Activated CD4-positive, alpha-beta T cell treated with anti-CD3 and anti-CD28 coated beads for 36 hours (primary cell): ENCODE results near the gene DPH5. TPM values are rescaled to one million over a fixed set of nuclear protein-coding genes. Genes with fewer than 3 reads are reported as not detected.
"Not testable (repeated sequence)": the region's sequence is repeated elsewhere in the genome, so short reads cannot be mapped to it uniquely, and the experiment has no call there.

Experiments
- ATAC-seq: fragments of 200-7000 bp; cut with Tn5 transposase; one replicate; pipeline ENCODE4 v1.10.0; 2021; ENCODE audit warnings: mild to moderate bottlenecking, moderate library complexity
- CTCF ChIA-PET: fragments of 350-600 bp; sonication (Branson Sonifier 250); formaldehyde crosslinking; loops from one replicate; lab custom pipeline; 2021; ENCODE audit warnings: antibody characterized with exemption; lab: Charles Lee
- POLR2A ChIA-PET: fragments of 350-600 bp; sonication (Branson Sonifier 250); formaldehyde crosslinking; loops from one replicate; lab custom pipeline; 2021; ENCODE audit warnings: antibody characterized with exemption, inconsistent platforms; lab: Charles Lee
- DNase-seq: peaks from one replicate; pipeline ENCODE4 v3.0.0-alpha.2; 2020
- H3K27ac Mint-ChIP-seq: one replicate; pipeline ENCODE4 v1.8.0; 2021; ENCODE audit warnings: mixed read lengths
- H3K27me3 Mint-ChIP-seq: one replicate; pipeline ENCODE4 v1.8.0; 2021; ENCODE audit warnings: mixed read lengths
- H3K36me3 Mint-ChIP-seq: one replicate; pipeline ENCODE4 v1.8.0; 2021; ENCODE audit warnings: low read depth, mixed read lengths
- H3K4me1 Mint-ChIP-seq: one replicate; pipeline ENCODE4 v1.8.0; 2021; ENCODE audit warnings: mixed read lengths
- H3K4me3 Mint-ChIP-seq: one replicate; pipeline ENCODE4 v1.8.0; 2021; ENCODE audit warnings: mild to moderate bottlenecking, moderate library complexity, mixed read lengths
- H3K9me3 Mint-ChIP-seq: one replicate; pipeline ENCODE4 v1.8.0; 2021; ENCODE audit warnings: low read depth, mixed read lengths
- intact Hi-C, 2 experiments: fragments of 100-400 bp; cut with DNase I in 1 of 2; cut with micrococcal nuclease in 1 of 2; formaldehyde crosslinking; loops; one replicate each; pipeline versions ENCODE4 v1.14.2 to v1.15.1; 2022 to 2024; cut with DNase I, micrococcal nuclease
- total RNA-seq, 2 experiments: library from RNA; stranded (reverse); gene quantifications; one replicate each; pipeline ENCODE4 v1.2.3, GENCODE V29; 2021

The DPH5 gene
- total RNA-seq, 2 experiments from 2014 or later, result 48.4 to 59.6 TPM

GRCh38 chr1:100955322-100955721 is 70.3 kb downstream of the DPH5 start:
- Mint-ChIP-seq H3K27me3 (no peaks in the 10 kb centered on the region), H3K4me3 (no peak overlapping the region), H3K36me3 (peaks cover 58% of the 10 kb centered on the region), H3K4me1 (peaks cover 59% of the 10 kb centered on the region), H3K27ac (peak overlapping the region; percentile 69), H3K9me3 (peaks cover 33% of the 10 kb centered on the region)
- peak; percentile 57 for ATAC-seq
- POLR2A ChIA-PET, result interaction anchor here (0.6 kb wide), 1 partner anchor 14 kb away, joined by 4 read pairs; no protein-coding TSS in a partner anchor
- DNase-seq, result no peak
- CTCF ChIA-PET, result interaction anchor here (0.6 to 1.7 kb wide), 8 partner anchors 9 to 350 kb away, joined by 3 to 8 read pairs (median 4); no protein-coding TSS in a partner anchor
- intact Hi-C loops, result loop anchor here (2.0 to 5.0 kb wide), 2 partner anchors 15 to 47 kb away; no protein-coding TSS in a partner anchor

- Mint-ChIP-seq H3K4me3 (no peak overlapping the region), H3K9me3 (peaks cover 33% of the 10 kb centered on the region), H3K36me3 (peaks cover 66% of the 10 kb centered on the region), H3K27ac (peak overlapping the region; percentile 87), H3K27me3 (no peaks in the 10 kb centered on the region), H3K4me1 (peaks cover 60% of the 10 kb centered on the region)
- intact Hi-C loops, result loop anchor here (1.0 to 5.0 kb wide), 3 partner anchors 13 to 158 kb away; no protein-coding TSS in a partner anchor
- ATAC-seq (no peak), DNase-seq (no peak)
- POLR2A ChIA-PET, result interaction anchor here (0.5 kb wide), 1 partner anchor 343 kb away, joined by 3 read pairs; no protein-coding TSS in a partner anchor
- CTCF ChIA-PET, result interaction anchor here (0.6 to 1.7 kb wide), 8 partner anchors 12 to 414 kb away, joined by 3 to 8 read pairs (median 3); no protein-coding TSS in a partner anchor
Measured at GRCh38 chr1:100953960-100954730, 71.4 kb downstream of the DPH5 start.

GRCh38 chr1:100952970-100953369 is 72.6 kb downstream of the DPH5 start:
- peaks cover 43% of the 10 kb centered on the region for H3K9me3 Mint-ChIP-seq
- H3K27me3 Mint-ChIP-seq, H3K4me3 Mint-ChIP-seq: not testable (repeated sequence)
- POLR2A ChIA-PET, result interaction anchor here (0.8 kb wide), 1 partner anchor 56 kb away, joined by 4 read pairs; no protein-coding TSS in a partner anchor
- DNase-seq (peak; percentile 41), ATAC-seq (peak; percentile 81)
- intact Hi-C loops, result loop anchor here in 1 of 2 experiments (1.0 to 5.0 kb wide), 2 partner anchors 12 to 159 kb away; no protein-coding TSS in a partner anchor
- H3K36me3 Mint-ChIP-seq, result peaks cover 72% of the 10 kb centered on the region
- CTCF ChIA-PET, result interaction anchor here (0.7 to 1.4 kb wide), 5 partner anchors 12 to 415 kb away, joined by 3 to 8 read pairs (median 3); no protein-coding TSS in a partner anchor
- H3K27ac Mint-ChIP-seq, result peak overlapping the region; percentile 87
- peaks cover 67% of the 10 kb centered on the region for H3K4me1 Mint-ChIP-seq

- intact Hi-C loops, result loop anchor here in 1 of 2 experiments (5.0 kb wide), 1 partner anchor 160 kb away; no protein-coding TSS in a partner anchor
- Mint-ChIP-seq H3K27ac (peak overlapping the region; percentile 87), H3K4me3 (no peak overlapping the region), H3K9me3 (peaks cover 49% of the 10 kb centered on the region), H3K4me1 (peaks cover 73% of the 10 kb centered on the region), H3K27me3 (no peaks in the 10 kb centered on the region), H3K36me3 (peaks cover 77% of the 10 kb centered on the region)
- DNase-seq (no peak), ATAC-seq (no peak)
- ChIA-PET POLR2A (no interaction called here), CTCF (interaction anchor here (0.7 kb wide), 1 partner anchor 43 kb away, joined by 3 read pairs; no protein-coding TSS in a partner anchor)
Measured at GRCh38 chr1:100952104-100952745, 73.4 kb downstream of the DPH5 start.

- H3K27me3 Mint-ChIP-seq, result no peaks in the 10 kb centered on the region
- H3K4me1 Mint-ChIP-seq, result peaks cover 72% of the 10 kb centered on the region
- no peak overlapping the region for H3K4me3 Mint-ChIP-seq
- ChIA-PET CTCF (interaction anchor here (0.6 to 1.5 kb wide), 8 partner anchors 8 to 487 kb away, joined by 3 to 4 read pairs (median 3); no protein-coding TSS in a partner anchor), POLR2A (no interaction called here)
- DNase-seq (no peak), ATAC-seq (no peak)
- peaks cover 62% of the 10 kb centered on the region for H3K9me3 Mint-ChIP-seq
- intact Hi-C loops, result loop anchor here in 1 of 2 experiments (5.0 kb wide), 1 partner anchor 162 kb away; no protein-coding TSS in a partner anchor
- H3K36me3 Mint-ChIP-seq, result peaks cover 87% of the 10 kb centered on the region
- H3K27ac Mint-ChIP-seq, result peak overlapping the region; percentile 44
Measured at GRCh38 chr1:100950781-100951180, 74.8 kb downstream of the DPH5 start.

GRCh38 chr1:100950337-100950736 is 75.2 kb downstream of the DPH5 start:
- Mint-ChIP-seq H3K27me3 (no peaks in the 10 kb centered on the region), H3K4me1 (peaks cover 70% of the 10 kb centered on the region), H3K9me3 (peaks cover 65% of the 10 kb centered on the region), H3K4me3 (no peak overlapping the region), H3K36me3 (peaks cover 90% of the 10 kb centered on the region), H3K27ac (peak overlapping the region; percentile 44)
- POLR2A ChIA-PET, result no interaction called here
- no peak for DNase-seq
- CTCF ChIA-PET, result interaction anchor here (0.7 to 1.5 kb wide), 6 partner anchors 8 to 486 kb away, joined by 3 to 4 read pairs (median 3); no protein-coding TSS in a partner anchor
- intact Hi-C loops, result loop anchor here in 1 of 2 experiments (5.0 kb wide), 1 partner anchor 162 kb away; no protein-coding TSS in a partner anchor
- no peak for ATAC-seq

GRCh38 chr1:100949515-100950158 is 75.9 kb downstream of the DPH5 start:
- ATAC-seq, result peak; percentile 66
- H3K27me3 Mint-ChIP-seq, H3K4me3 Mint-ChIP-seq: not testable (repeated sequence)
- peaks cover 68% of the 10 kb centered on the region for H3K9me3 Mint-ChIP-seq
- H3K27ac Mint-ChIP-seq, result peak overlapping the region; percentile 84
- POLR2A ChIA-PET, result interaction anchor here (0.6 kb wide), 1 partner anchor 9 kb away, joined by 4 read pairs; no protein-coding TSS in a partner anchor
- intact Hi-C loops, result loop anchor here in 1 of 2 experiments (5.0 kb wide), 1 partner anchor 163 kb away; no protein-coding TSS in a partner anchor
- peaks cover 66% of the 10 kb centered on the region for H3K4me1 Mint-ChIP-seq
- peaks cover 94% of the 10 kb centered on the region for H3K36me3 Mint-ChIP-seq
- CTCF ChIA-PET, result interaction anchor here (0.7 to 1.5 kb wide), 10 partner anchors 9 to 486 kb away, joined by 3 to 6 read pairs (median 3); no protein-coding TSS in a partner anchor
- peak; percentile 77 for DNase-seq

- Mint-ChIP-seq H3K9me3 (peaks cover 69% of the 10 kb centered on the region), H3K36me3 (peaks cover 94% of the 10 kb centered on the region), H3K4me1 (peaks cover 63% of the 10 kb centered on the region), H3K27ac (peak overlapping the region; percentile 84)
- ATAC-seq, DNase-seq, POLR2A ChIA-PET, intact Hi-C loops, H3K27me3 Mint-ChIP-seq, H3K4me3 Mint-ChIP-seq: not testable (repeated sequence)
- CTCF ChIA-PET, result interaction anchor here (0.7 to 1.4 kb wide), 7 partner anchors 9 to 287 kb away, joined by 3 to 6 read pairs (median 3); no protein-coding TSS in a partner anchor
Measured at GRCh38 chr1:100948721-100949405, 76.7 kb downstream of the DPH5 start.

GRCh38 chr1:100947816-100948215 is 77.8 kb downstream of the DPH5 start:
- CTCF ChIA-PET, result interaction anchor here (1.4 to 1.7 kb wide), 2 partner anchors 8 to 291 kb away, joined by 3 to 6 read pairs; no protein-coding TSS in a partner anchor
- H3K27ac Mint-ChIP-seq, DNase-seq, H3K27me3 Mint-ChIP-seq, POLR2A ChIA-PET, intact Hi-C loops, ATAC-seq, H3K4me3 Mint-ChIP-seq: not testable (repeated sequence)
- H3K9me3 Mint-ChIP-seq, result peaks cover 59% of the 10 kb centered on the region
- H3K4me1 Mint-ChIP-seq, result peaks cover 60% of the 10 kb centered on the region
- peaks cover 93% of the 10 kb centered on the region for H3K36me3 Mint-ChIP-seq
